B cell (primary cell): Measurements from ENCODE around the gene ALG3. TPM values are rescaled to one million over a fixed set of nuclear protein-coding genes. Genes with fewer than 3 reads are reported as not detected.

ENCODE experiments used
- ATAC-seq: fragments of 200-7000 bp; cut with Tn5 transposase; one replicate; pipeline ENCODE4 v1.10.0; 2021; ENCODE audit warnings: low read depth, mild to moderate bottlenecking, moderate number of reproducible peaks, moderate library complexity
- CTCF ChIA-PET: fragments of 350-600 bp; sonication (Branson Sonifier 250); formaldehyde crosslinking; loops from one replicate; lab custom pipeline; 2021; ENCODE audit warnings: antibody characterized with exemption, inconsistent platforms; lab: Charles Lee
- POLR2A ChIA-PET: fragments of 350-600 bp; sonication (Branson Sonifier 250); formaldehyde crosslinking; loops from one replicate; lab custom pipeline; 2021; ENCODE audit warnings: antibody characterized with exemption; lab: Charles Lee
- DNase-seq: peaks from one replicate; pipeline ENCODE4 v3.0.0; 2013
- H2AFZ ChIP-seq: 2 replicates; pipeline ENCODE4 v1.6.1; 2012; ENCODE audit warnings: mild to moderate bottlenecking, low read depth, low read length; ENCODE audit not compliant: insufficient read depth, poor library complexity, severe bottlenecking
- H3K27ac ChIP-seq, 2 donors: 1 replicate in 1 of 2; 2 replicates in 1 of 2; pipeline ENCODE4 v1.5.1; 2012 to 2013; ENCODE audit warnings: low read length in 2 of 2, mild to moderate bottlenecking in 2 of 2, moderate library complexity in 1 of 2
- H3K27me3 ChIP-seq, 4 experiments: fragments of 200-600 bp in 1 of 4; sonication (generic) in 1 of 4; replicated peaks in 1 of 4; 1 replicate in 2 of 4; 2 replicates in 2 of 4; pipeline versions ENCODE4 v1.6.1 to v1.7.0; 2013 to 2016; ENCODE audit warnings: low read length in 3 of 4, mild to moderate bottlenecking in 2 of 4, mixed read lengths in 1 of 4, moderate library complexity in 1 of 4; ENCODE audit not compliant: insufficient read depth in 4 of 4, control insufficient read depth in 3 of 4; ENCODE audit errors: control extremely low read depth in 1 of 4
- H3K36me3 ChIP-seq, 2 experiments: replicated peaks in 1 of 2; 1 replicate in 1 of 2; 2 replicates in 1 of 2; pipeline versions ENCODE4 v1.6.1 to v1.7.1; 2013; ENCODE audit warnings: low read length in 1 of 2; ENCODE audit not compliant: insufficient read depth in 2 of 2, control insufficient read depth in 1 of 2; ENCODE audit errors: control extremely low read depth in 1 of 2, extremely low read depth in 1 of 2
- H3K4me1 ChIP-seq, 2 donors: fragments of 200-600 bp in 1 of 2; sonication (generic) in 1 of 2; 1 replicate in 1 of 2; 2 replicates in 1 of 2; pipeline versions ENCODE4 v1.5.1 to v1.6.1; 2013 to 2017; ENCODE audit warnings: low read length in 2 of 2; ENCODE audit not compliant: control insufficient read depth in 2 of 2, insufficient read depth in 2 of 2
- H3K4me2 ChIP-seq: replicated peaks from 2 replicates; pipeline ENCODE3; 2012; ENCODE audit warnings: mild to moderate bottlenecking, low read depth, low read length; ENCODE audit not compliant: poor library complexity, severe bottlenecking
- H3K4me3 ChIP-seq, 5 experiments: fragments of 200-600 bp in 1 of 5; sonication (generic) in 1 of 5; 1 replicate in 3 of 5; 2 replicates in 2 of 5; pipeline versions ENCODE4 v1.5.1 to v1.7.0; 2011 to 2016; ENCODE audit warnings: low read length in 4 of 5, mild to moderate bottlenecking in 4 of 5, low read depth in 2 of 5, control low read depth in 1 of 5, moderate library complexity in 1 of 5; ENCODE audit not compliant: insufficient read depth in 1 of 5; ENCODE audit errors: control extremely low read depth in 1 of 5, extremely low read depth in 1 of 5
- H3K79me2 ChIP-seq: fragments of 200-600 bp; sonication (generic); one replicate; pipeline ENCODE4 v1.6.0; 2016; ENCODE audit warnings: low read length; ENCODE audit not compliant: control insufficient read depth, insufficient read depth
- H3K9ac ChIP-seq: fragments of 200-600 bp; sonication (generic); 2 replicates; pipeline ENCODE4 v1.6.1; 2017; ENCODE audit warnings: mild to moderate bottlenecking, low read length, moderate library complexity
- H3K9me3 ChIP-seq, 3 donors: one replicate each; pipeline versions ENCODE4 v1.6.1 to v1.7.1; 2013; ENCODE audit warnings: low read length in 2 of 3; ENCODE audit not compliant: control insufficient read depth in 2 of 3, insufficient read depth in 1 of 3; ENCODE audit errors: control extremely low read depth in 1 of 3
- H4K20me1 ChIP-seq: 2 replicates; pipeline ENCODE4 v1.6.0; 2012; ENCODE audit warnings: mild to moderate bottlenecking, low read length; ENCODE audit not compliant: insufficient read depth, control insufficient read depth, poor library complexity, severe bottlenecking
- H3K27ac Mint-ChIP-seq: one replicate; pipeline ENCODE4 v1.8.0; 2021; ENCODE audit warnings: mixed read lengths
- H3K27me3 Mint-ChIP-seq: one replicate; pipeline ENCODE4 v1.8.0; 2021; ENCODE audit warnings: mixed read lengths
- H3K4me1 Mint-ChIP-seq: one replicate; pipeline ENCODE4 v1.8.0; 2021; ENCODE audit warnings: mixed read lengths
- H3K4me3 Mint-ChIP-seq: one replicate; pipeline ENCODE4 v1.8.0; 2021; ENCODE audit warnings: mixed read lengths
- H3K9me3 Mint-ChIP-seq: one replicate; pipeline ENCODE4 v1.8.0; 2022; ENCODE audit warnings: mixed read lengths; ENCODE audit not compliant: insufficient read depth
- CTCF ChIP-seq: fragments of 200-600 bp; IDR thresholded peaks from one replicate; pipeline ENCODE4 v1.8.0; 2022; ENCODE audit warnings: antibody characterized with exemption, mild to moderate bottlenecking
- EZH2 ChIP-seq: IDR thresholded peaks from 2 replicates; pipeline ENCODE4 v1.6.1; 2012; ENCODE audit warnings: borderline replicate concordance, low read depth, mild to moderate bottlenecking, moderate library complexity, low read length; ENCODE audit not compliant: insufficient read depth, poor library complexity, severe bottlenecking
- WGBS: methylation state at CpG from one replicate; pipeline ENCODE4 v1.1.5; 2013; ENCODE audit warnings: missing lambda C conversion rate; ENCODE audit not compliant: insufficient coverage; 5-methylcytosine and 5-hydroxymethylcytosine counted together
- intact Hi-C: fragments of 100-400 bp; cut with micrococcal nuclease; formaldehyde crosslinking; loops from one replicate; pipeline ENCODE4 v1.10.0; 2022
- polyA plus RNA-seq: library from polyadenylated mRNA; depleted of rRNA; stranded (reverse); fragments of >200 nt; gene quantifications from 2 replicates; pipeline ENCODE4 v1.2.3, GENCODE V29; 2012
- total RNA-seq, 2 donors: library from RNA; stranded (reverse); fragments of 120-200 nt in 1 of 2; gene quantifications; 1 replicate in 1 of 2; 2 replicates in 1 of 2; pipeline versions ENCODE4 v1.2.3 to v1.2.4, GENCODE V29; 2013 to 2022

Gene ALG3
- total and polyA plus RNA-seq, 2 donors (not counting 1 experiment from before 2014, with no cell fraction given): 36.1 to 38.6 TPM

- WGBS: 90% methylated on average over 2 of the region's 3 CpGs
- Histone ChIP-seq H3K27me3 (peaks cover 0 to 25% (median 9%) of the 10 kb centered on the region in 4 experiments), H3K9me3 (no peaks in the 10 kb centered on the region), H3K4me3 (no peak overlapping the region), H3K4me1 (no peaks in the 10 kb centered on the region), H4K20me1 (no peaks in the 10 kb centered on the region), H3K27ac (no peak overlapping the region), H3K9ac (no peak overlapping the region), H3K36me3 (no peaks in the 10 kb centered on the region), H3K4me2 (no peak overlapping the region), H3K79me2 (no peaks in the 10 kb centered on the region), H2AFZ (no peak overlapping the region)
- ChIA-PET CTCF (interaction anchor here (0.9 kb wide), 1 partner anchor 31 kb away, joined by 3 read pairs; no protein-coding TSS in a partner anchor), POLR2A (no interaction called here)
- TF ChIP-seq CTCF (no peak), EZH2 (no peak)
- intact Hi-C loops: no loop called here
- Mint-ChIP-seq H3K4me3 (no peak overlapping the region), H3K27me3 (peaks cover 27% of the 10 kb centered on the region), H3K4me1 (no peaks in the 10 kb centered on the region), H3K27ac (no peak overlapping the region), H3K9me3 (no peaks in the 10 kb centered on the region)
- ATAC-seq (no peak), DNase-seq (no peak)
Measured at GRCh38 chr3:184222521-184222920, 26.2 kb downstream of the ALG3 start.

GRCh38 chr3:184218814-184219213 lies 29.9 kb downstream of the ALG3 start:
- no peaks in the 10 kb centered on the region for H3K9me3 Mint-ChIP-seq
- ATAC-seq (no peak), DNase-seq (no peak)
- peaks cover 16% of the 10 kb centered on the region for H3K27me3 Mint-ChIP-seq
- 100% methylated on average over 1 of the region's 4 CpGs for WGBS
- H4K20me1 ChIP-seq: no peaks in the 10 kb centered on the region
- CTCF ChIA-PET: interaction anchor here (3.1 kb wide), 1 partner anchor 9 kb away, joined by 12 read pairs; the partner anchor contains the start of gene VWA5B2
- H3K27ac Mint-ChIP-seq: no peak overlapping the region
- H3K4me1 Mint-ChIP-seq: no peaks in the 10 kb centered on the region
- POLR2A ChIA-PET: no interaction called here
- no peak overlapping the region for H2AFZ ChIP-seq
- no peaks in the 10 kb centered on the region for H3K9me3 ChIP-seq
- H3K27ac ChIP-seq: no peak overlapping the region
- H3K9ac ChIP-seq: no peak overlapping the region
- H3K79me2 ChIP-seq: no peaks in the 10 kb centered on the region
- no peaks in the 10 kb centered on the region for H3K36me3 ChIP-seq
- H3K4me3 ChIP-seq: no peak overlapping the region
- H3K4me2 ChIP-seq: no peak overlapping the region
- no peak overlapping the region for H3K4me3 Mint-ChIP-seq
- TF ChIP-seq CTCF (no peak), EZH2 (no peak)
- intact Hi-C loops: no loop called here
- peaks cover 0 to 10% (median 5%) of the 10 kb centered on the region in 4 experiments for H3K27me3 ChIP-seq
- no peaks in the 10 kb centered on the region for H3K4me1 ChIP-seq
